K562 (cell line): ENCODE results near the gene SYT7. TPM values are rescaled to one million over a fixed set of nuclear protein-coding genes. Genes with fewer than 3 reads are reported as not detected.

Experiments
- ATAC-seq: fragments of 200-7000 bp; cut with Tn5 transposase; 3 replicates; pipeline ENCODE4 v1.9.1; 2020; ENCODE audit warnings: moderate library complexity
- BruUV-seq: library from RNA; stranded (reverse); fragments of 400-500 nt; replicated peaks from 2 replicates; lab custom pipeline; 2021; lab: Mats Ljungman, UMichigan
- CTCF ChIA-PET: fragments of 300-600 bp; formaldehyde crosslinking; extraction: SDS; loops from one replicate; lab custom pipeline; 2021; ENCODE audit warnings: low intra/inter-chr PET ratio; lab: Yijun Ruan, JAX
- POLR2A ChIA-PET: fragments of 300-600, 350-650 bp; sonication (Branson Sonifier 250); formaldehyde crosslinking; extraction: SDS; loops from one replicate; lab custom pipeline; 2021; ENCODE audit warnings: antibody characterized with exemption, inconsistent platforms; lab: Yijun Ruan, JAX
- DNase-seq, 4 experiments: peaks; one replicate each; pipeline versions ENCODE4 v3.0.0 to v3.0.0-alpha.2; 2011 to 2018; ENCODE audit warnings: low spot score in 3 of 4, mixed read lengths in 3 of 4; ENCODE audit errors: extremely low read depth in 1 of 4
- FAIRE-seq: peaks from 2 replicates; lab custom pipeline; 2011; peaks lifted over from hg19 to GRCh38; lab: Jason Lieb, UNC
- H2AFZ ChIP-seq: 2 replicates; pipeline ENCODE4 v1.6.0; 2011; ENCODE audit warnings: low read depth, low read length, control low read depth, inconsistent platforms
- H3K27ac ChIP-seq: fragments of 200-600 bp; 3 replicates; pipeline ENCODE4 v1.8.0; 2011; ENCODE audit warnings: low read depth, mild to moderate bottlenecking, control low read depth, inconsistent platforms, low read length, moderate library complexity, mixed read lengths; ENCODE audit errors: extremely low read depth
- H3K27me3 ChIP-seq, 2 experiments: fragments of 300-600 bp in 1 of 2; 2 replicates in 1 of 2; 3 replicates in 1 of 2; pipeline versions ENCODE4 v1.6.0 to v1.8.0; 2011; ENCODE audit warnings: inconsistent platforms in 2 of 2, low read length in 2 of 2, mild to moderate bottlenecking in 1 of 2, mixed read lengths in 1 of 2, moderate library complexity in 1 of 2; ENCODE audit not compliant: control insufficient read depth in 2 of 2, insufficient read depth in 2 of 2
- H3K36me3 ChIP-seq: fragments of 300-600 bp; 3 replicates; pipeline ENCODE4 v1.8.0; 2011; ENCODE audit warnings: mild to moderate bottlenecking, low read length, inconsistent platforms; ENCODE audit not compliant: control insufficient read depth, insufficient read depth
- H3K4me1 ChIP-seq, 2 experiments: fragments of 200-600 bp in 1 of 2; replicated peaks in 1 of 2; 2 replicates in 1 of 2; 3 replicates in 1 of 2; pipeline versions ENCODE4 v1.5.1 to v1.8.0; 2011; ENCODE audit warnings: inconsistent platforms in 2 of 2, low read length in 2 of 2, mild to moderate bottlenecking in 1 of 2, mixed read lengths in 1 of 2, moderate library complexity in 1 of 2; ENCODE audit not compliant: control insufficient read depth in 2 of 2, insufficient read depth in 2 of 2
- H3K4me2 ChIP-seq: 2 replicates; pipeline ENCODE4 v1.6.1; 2011; ENCODE audit warnings: low read length, control low read depth, inconsistent platforms, mixed read lengths; ENCODE audit not compliant: insufficient read depth
- H3K4me3 ChIP-seq: fragments of 200-600 bp; sonication (generic), shearing (Covaris generic); 2 replicates; pipeline ENCODE4 v1.5.1; 2016; ENCODE audit warnings: control low read depth, inconsistent platforms
- H3K79me2 ChIP-seq: fragments of 200-600 bp; 3 replicates; pipeline ENCODE4 v1.8.0; 2011; ENCODE audit warnings: low read length, inconsistent platforms; ENCODE audit not compliant: control insufficient read depth, insufficient read depth
- H3K9ac ChIP-seq, 2 experiments: 2 replicates each; pipeline versions ENCODE4 v1.6.0 to v1.6.1; 2011; ENCODE audit warnings: low read depth in 2 of 2, low read length in 2 of 2, control low read depth in 1 of 2, inconsistent platforms in 1 of 2, mild to moderate bottlenecking in 1 of 2, mixed read lengths in 1 of 2; ENCODE audit not compliant: insufficient read depth in 1 of 2
- H3K9me1 ChIP-seq: one replicate; pipeline ENCODE4 v1.6.0; 2011; ENCODE audit warnings: inconsistent platforms, mild to moderate bottlenecking, low read length, moderate library complexity; ENCODE audit not compliant: control insufficient read depth, insufficient read depth
- H3K9me3 ChIP-seq: replicated peaks from 2 replicates; pipeline ENCODE4 v1.5.1; 2011; ENCODE audit warnings: low read depth, low read length, inconsistent platforms; ENCODE audit not compliant: control insufficient read depth, insufficient read depth
- H4K20me1 ChIP-seq: replicated peaks from 2 replicates; pipeline ENCODE4 v1.6.1; 2011; ENCODE audit warnings: low read length, inconsistent platforms, mixed read lengths; ENCODE audit not compliant: control insufficient read depth, insufficient read depth
- C11orf30 ChIP-seq: fragments of 450-650 bp; IDR thresholded peaks from 2 replicates; pipeline ENCODE4 v1.6.1; 2016; ENCODE audit warnings: low read depth, mild to moderate bottlenecking
- HEY1 ChIP-seq: fragments of 250-450 bp; sonication (Bioruptor Pico); IDR thresholded peaks from 2 replicates; pipeline ENCODE4 v1.5.0; 2020; ENCODE audit warnings: mild to moderate bottlenecking, moderate library complexity, borderline replicate concordance
- KDM1A ChIP-seq, 2 experiments: fragments of 450-650 bp; IDR thresholded peaks; 2 replicates each; pipeline ENCODE4 v1.6.1; 2016; ENCODE audit warnings: mild to moderate bottlenecking in 2 of 2
- MAFG ChIP-seq: fragments of 450-650 bp; conservative IDR thresholded peaks from 2 replicates; pipeline ENCODE4 v1.6.1; 2016; ENCODE audit warnings: missing genetic modification characterization, missing compliant biosample characterization
- ZNF121 ChIP-seq: sonication (generic); formaldehyde crosslinking; conservative IDR thresholded peaks from 2 replicates; pipeline ENCODE4 v1.8.0; 2022; ENCODE audit warnings: missing genetic modification reagents
- ZNF316 ChIP-seq: fragments of 450-650 bp; IDR thresholded peaks from 2 replicates; pipeline ENCODE4 v1.6.1; 2016
- WGBS: fragments of 100-300 bp; shearing (Covaris generic); methylation state at CpG from one replicate; pipeline ENCODE4 v1.1.6; 2016; ENCODE audit warnings: low coverage, mixed read lengths; ENCODE audit not compliant: insufficient coverage; ENCODE audit errors: missing lambda C conversion rate; 5-methylcytosine and 5-hydroxymethylcytosine counted together
- in situ Hi-C: fragments of 300-500 bp; cut with MboI; formaldehyde crosslinking; loops from 4 replicates; pipeline ENCODE4 v1.15.0; 2018; ENCODE audit warnings: inconsistent platforms, mixed read lengths
- intact Hi-C: fragments of 100-400 bp; cut with micrococcal nuclease; formaldehyde crosslinking; loops from 2 replicates; pipeline ENCODE4 v1.14.2; 2022
- polyA plus RNA-seq, 8 experiments: library from polyadenylated mRNA; depleted of rRNA in 4 of 8; stranded (reverse) in 5 of 8; unstranded in 3 of 8; fragments of >200 nt; fragmentation: Nextera tagmentation in 2 of 8; fragmentation: Illumina TruSeq in 1 of 8; extraction: Ambion mirVana in 2 of 8; extraction: Trizol in 1 of 8; gene quantifications; 2 replicates each; pipeline versions ENCODE4 v1.2.1 to v1.2.3, GENCODE V29; 2011 to 2014; ENCODE audit warnings: inconsistent platforms in 1 of 8, missing spikeins in 1 of 8
- total RNA-seq, 7 experiments: library from RNA; depleted of rRNA in 6 of 7; stranded (reverse); fragments of >200 nt in 6 of 7; fragmentation: Illumina TruSeq in 2 of 7; extraction: Trizol in 2 of 7; gene quantifications; 2 replicates each; pipeline versions ENCODE4 v1.2.1 to v1.2.3, GENCODE V29; 2011 to 2021; ENCODE audit warnings: low replicate concordance in 1 of 7

SYT7 gene
- total and polyA plus RNA-seq, 9 of the 15 experiments (the other 6 are each of a cell fraction or from before 2014, with no cell fraction given), result 0.01 to 0.51 (median 0.16) TPM; not detected in 1

- TF ChIP-seq HEY1 (CRISPR knock-in tag) (no peak), C11orf30 (peak; percentile 35; the same call in 1 of the 2 replicates), MAFG (0 out of 2 replicates have a peak, but pooled peaks have one; percentile 31), ZNF316 (peak; percentile 65; the same call in 1 of the 2 replicates)
- FAIRE-seq (peak; percentile 15), DNase-seq (no peak), ATAC-seq (no peak)
- Histone ChIP-seq H3K9ac (no peak overlapping the region), H3K27me3 (peaks cover 0 to 7% of the 10 kb centered on the region in 2 experiments; a peak in 3 of 5 replicates), H3K36me3 (no peaks in the 10 kb centered on the region), H3K9me1 (no peaks in the 10 kb centered on the region), H4K20me1 (peaks cover 9% of the 10 kb centered on the region; the same call in 1 of the 2 replicates), H3K4me2 (no peak overlapping the region), H3K79me2 (no peaks in the 10 kb centered on the region), H3K9me3 (no peaks in the 10 kb centered on the region), H3K4me3 (no peak overlapping the region), H3K4me1 (peaks cover 0 to 7% of the 10 kb centered on the region in 2 experiments; a peak in 2 of 5 replicates), H2AFZ (no peak overlapping the region), H3K27ac (no peak overlapping the region)
- WGBS, result 51% methylated on average over 2 of the region's 3 CpGs
- ChIA-PET CTCF (no interaction called here), POLR2A (no interaction called here)
- BruUV-seq, result no TSS peak
- intact Hi-C loops, result no loop called here
- in situ Hi-C loops, result no loop called here
Observed at GRCh38 chr11:61473370-61474012, 107.4 kb downstream of the SYT7 start.

DNA sequence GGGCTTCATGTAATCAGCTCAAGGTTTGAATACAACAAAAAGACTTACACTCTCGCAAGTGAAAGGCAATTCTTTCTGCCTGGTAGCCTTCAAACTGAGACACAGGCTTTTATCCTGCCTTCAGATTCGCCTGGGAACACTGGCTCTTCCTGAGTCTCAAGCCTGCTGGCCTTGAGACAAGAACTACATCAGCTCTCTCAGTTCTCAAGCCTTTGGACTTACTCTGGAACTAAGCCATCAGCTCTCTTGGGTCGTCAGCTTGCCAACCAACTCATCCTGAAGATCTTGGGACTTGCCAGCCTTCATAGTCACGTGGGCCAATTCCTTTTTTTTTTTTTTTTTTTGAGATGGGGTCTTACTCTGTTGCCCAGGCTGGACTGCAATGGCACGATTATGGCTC lies 108.0 kb downstream of the SYT7 start:
- WGBS, result 54% methylated on average over 4 of the region's 5 CpGs
- H2AFZ ChIP-seq, result no peak overlapping the region
- no TSS peak for BruUV-seq
- TF ChIP-seq ZNF121 (CRISPR knock-in tag), result peak; percentile 47; the same call in 1 of the 2 replicates
- TF ChIP-seq KDM1A (IDR thresholded peaks at IDR 0.05), result no peak
- TF ChIP-seq, all 486 proteins: peak for 1
- Histone ChIP-seq H3K4me3 (no peak overlapping the region), H3K36me3 (no peaks in the 10 kb centered on the region), H4K20me1 (peaks cover 7% of the 10 kb centered on the region; the same call in 1 of the 2 replicates), H3K4me1 (peaks cover 0 to 6% of the 10 kb centered on the region in 2 experiments; a peak in 2 of 5 replicates), H3K9ac (no peak overlapping the region), H3K9me1 (no peaks in the 10 kb centered on the region), H3K79me2 (no peaks in the 10 kb centered on the region), H3K4me2 (no peak overlapping the region), H3K27me3 (peaks cover 0 to 1% of the 10 kb centered on the region in 2 experiments; a peak in 1 of 5 replicates), H3K9me3 (no peaks in the 10 kb centered on the region), H3K27ac (no peak overlapping the region)
- no peak for ATAC-seq
- intact Hi-C loops (no loop called here), in situ Hi-C loops (no loop called here)
- FAIRE-seq, result no peak
- no peak for DNase-seq
- POLR2A ChIA-PET, result interaction anchor here (0.9 to 1.1 kb wide), 3 partner anchors 16 to 45 kb away, joined by 3 read pairs; no protein-coding TSS in a partner anchor
- CTCF ChIA-PET, result no interaction called here
